Activated CD4-positive, alpha-beta memory T cell treated with anti-CD3 and anti-CD28 coated beads, Interleukin-2, amount 10 ng/mL, durations not matched to agents 7 days and 5 days (primary cell): ENCODE measurements around the gene OSBPL2. TPM values are rescaled to one million over a fixed set of nuclear protein-coding genes. Genes with fewer than 3 reads are reported as not detected.

Source experiments
- CTCF ChIA-PET: fragments of 350-600 bp; sonication (Branson Sonifier 250); formaldehyde crosslinking; loops from one replicate; lab custom pipeline; 2021; ENCODE audit warnings: antibody characterized with exemption, inconsistent platforms; lab: Charles Lee
- POLR2A ChIA-PET: fragments of 350-600 bp; sonication (Branson Sonifier 250); formaldehyde crosslinking; loops from one replicate; lab custom pipeline; 2021; ENCODE audit warnings: antibody characterized with exemption; lab: Charles Lee
- DNase-seq: peaks from one replicate; pipeline ENCODE4 v3.0.0-alpha.2; 2020
- H3K27ac Mint-ChIP-seq: one replicate; pipeline ENCODE4 v1.8.0; 2021; ENCODE audit warnings: mild to moderate bottlenecking, mixed read lengths
- H3K27me3 Mint-ChIP-seq: one replicate; pipeline ENCODE4 v1.8.0; 2021; ENCODE audit warnings: mixed read lengths
- H3K36me3 Mint-ChIP-seq: one replicate; pipeline ENCODE4 v1.8.0; 2021; ENCODE audit warnings: low read depth, mixed read lengths
- H3K4me1 Mint-ChIP-seq: one replicate; pipeline ENCODE4 v1.8.0; 2021; ENCODE audit warnings: mixed read lengths
- H3K4me3 Mint-ChIP-seq: one replicate; pipeline ENCODE4 v1.8.0; 2021; ENCODE audit warnings: mild to moderate bottlenecking, mixed read lengths
- H3K9me3 Mint-ChIP-seq: one replicate; pipeline ENCODE4 v1.8.0; 2021; ENCODE audit warnings: mixed read lengths
- total RNA-seq, 2 experiments: library from RNA; stranded (reverse); gene quantifications; one replicate each; pipeline ENCODE4 v1.2.3, GENCODE V29; 2021

Gene OSBPL2
- total RNA-seq, 2 experiments from 2014 or later, result 40.3 to 40.6 TPM

DNA sequence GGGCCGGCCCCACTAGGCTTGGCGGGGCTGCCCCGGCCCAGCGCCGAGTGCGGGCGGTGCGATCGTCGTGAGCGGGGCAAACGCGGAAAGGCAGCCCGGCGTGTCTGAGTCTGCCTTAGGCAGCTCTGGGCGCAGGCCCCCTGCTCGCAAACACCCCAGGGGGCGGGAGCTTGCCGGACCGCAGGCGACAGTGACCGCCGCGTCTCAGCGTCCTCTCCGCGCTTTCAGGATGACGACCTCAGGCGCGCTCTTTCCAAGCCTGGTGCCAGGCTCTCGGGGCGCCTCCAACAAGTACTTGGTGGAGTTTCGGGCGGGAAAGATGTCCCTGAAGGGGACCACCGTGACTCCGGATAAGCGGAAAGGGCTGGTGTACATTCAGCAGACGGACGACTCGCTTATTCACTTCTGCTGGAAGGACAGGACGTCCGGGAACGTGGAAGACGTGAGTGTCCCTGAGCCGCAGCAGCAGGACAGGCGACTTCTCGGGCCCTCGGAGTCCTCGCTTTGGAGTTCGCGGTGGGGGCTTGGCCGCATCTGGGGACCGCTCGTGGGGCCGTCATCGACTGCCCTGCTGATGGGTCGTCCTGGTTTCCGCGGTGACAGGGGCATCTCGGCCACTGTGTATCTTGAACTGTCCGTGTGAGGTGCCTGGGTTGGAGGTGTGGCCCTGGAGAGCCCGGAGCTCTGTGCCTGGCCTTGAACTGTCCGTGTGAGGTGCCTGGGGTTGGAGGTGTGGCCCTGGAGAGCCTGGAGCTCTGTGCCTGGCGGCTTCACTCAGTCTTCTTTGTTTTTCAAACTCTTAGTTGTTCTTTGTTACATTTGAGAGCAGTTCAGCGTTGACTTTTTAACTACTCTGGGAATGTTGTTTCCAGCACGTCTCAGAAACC, 65.3 kb downstream of the OSBPL2 start:
- H3K27me3 Mint-ChIP-seq, result no peaks in the 10 kb centered on the region

GRCh38 chr20:62304331-62305148, 66.2 kb downstream of the OSBPL2 start:
- Mint-ChIP-seq H3K27me3 (no peaks in the 10 kb centered on the region), H3K9me3 (no peaks in the 10 kb centered on the region), H3K4me1 (peaks cover 31% of the 10 kb centered on the region), H3K4me3 (peak overlapping the region; percentile 95), H3K27ac (peak overlapping the region; percentile 82), H3K36me3 (peaks cover 40% of the 10 kb centered on the region)
- DNase-seq, result no peak
- ChIA-PET POLR2A (interaction anchor here (0.7 kb wide), 1 partner anchor 83 kb away, joined by 4 read pairs; the partner anchor contains the start of gene RPS21), CTCF (no interaction called here)

More for the DNA sequence above, 65.3 kb downstream of the OSBPL2 start:
- Mint-ChIP-seq H3K4me1 (peaks cover 31% of the 10 kb centered on the region), H3K36me3 (peaks cover 35% of the 10 kb centered on the region), H3K9me3 (no peaks in the 10 kb centered on the region), H3K4me3 (peak overlapping the region; percentile 95), H3K27ac (peak overlapping the region; percentile 82)
- POLR2A ChIA-PET, result interaction anchor here (0.7 to 1.8 kb wide), 4 partner anchors 81 to 437 kb away, joined by 3 to 13 read pairs (median 4); partner anchors contain the start of gene RPS21
- peak; percentile 39 for DNase-seq
- CTCF ChIA-PET, result interaction anchor here (1.5 kb wide), 1 partner anchor 62 kb away, joined by 6 read pairs; no protein-coding TSS in a partner anchor

- POLR2A ChIA-PET, result interaction anchor here (1.5 kb wide), 1 partner anchor 9 kb away, joined by 3 read pairs; no protein-coding TSS in a partner anchor
Observed at GRCh38 chr20:62305149-62305764, 66.9 kb downstream of the OSBPL2 start.

GRCh38 chr20:62305765-62306413, 67.6 kb downstream of the OSBPL2 start:
- CTCF ChIA-PET, result no interaction called here
- H3K4me3 Mint-ChIP-seq, result peak overlapping the region; percentile 17
- DNase-seq, result no peak
- peaks cover 31% of the 10 kb centered on the region for H3K4me1 Mint-ChIP-seq
- no peaks in the 10 kb centered on the region for H3K9me3 Mint-ChIP-seq
- no peaks in the 10 kb centered on the region for H3K27me3 Mint-ChIP-seq
- H3K27ac Mint-ChIP-seq, result no peak overlapping the region
- H3K36me3 Mint-ChIP-seq, result peaks cover 40% of the 10 kb centered on the region
- POLR2A ChIA-PET, result interaction anchor here (1.5 kb wide), 1 partner anchor 9 kb away, joined by 3 read pairs; no protein-coding TSS in a partner anchor

More at GRCh38 chr20:62305149-62305764, 66.9 kb downstream of the OSBPL2 start:
- no peaks in the 10 kb centered on the region for H3K9me3 Mint-ChIP-seq
- peak overlapping the region; percentile 95 for H3K4me3 Mint-ChIP-seq
- H3K36me3 Mint-ChIP-seq, result peaks cover 40% of the 10 kb centered on the region
- CTCF ChIA-PET, result no interaction called here
- H3K27ac Mint-ChIP-seq, result no peak overlapping the region
- H3K4me1 Mint-ChIP-seq, result peaks cover 31% of the 10 kb centered on the region
- DNase-seq, result no peak
- H3K27me3 Mint-ChIP-seq, result no peaks in the 10 kb centered on the region

GRCh38 chr20:62306414-62307187, 68.3 kb downstream of the OSBPL2 start:
- DNase-seq, result no peak
- ChIA-PET POLR2A (interaction anchor here (0.6 to 1.5 kb wide), 2 partner anchors 8 to 79 kb away, joined by 3 read pairs; no protein-coding TSS in a partner anchor), CTCF (no interaction called here)
- H3K4me1 Mint-ChIP-seq, result peaks cover 27% of the 10 kb centered on the region
- H3K27me3 Mint-ChIP-seq, result no peaks in the 10 kb centered on the region
- peaks cover 40% of the 10 kb centered on the region for H3K36me3 Mint-ChIP-seq
- peak overlapping the region; percentile 17 for H3K4me3 Mint-ChIP-seq
- H3K9me3 Mint-ChIP-seq, result no peaks in the 10 kb centered on the region
- H3K27ac Mint-ChIP-seq, result no peak overlapping the region

DNA sequence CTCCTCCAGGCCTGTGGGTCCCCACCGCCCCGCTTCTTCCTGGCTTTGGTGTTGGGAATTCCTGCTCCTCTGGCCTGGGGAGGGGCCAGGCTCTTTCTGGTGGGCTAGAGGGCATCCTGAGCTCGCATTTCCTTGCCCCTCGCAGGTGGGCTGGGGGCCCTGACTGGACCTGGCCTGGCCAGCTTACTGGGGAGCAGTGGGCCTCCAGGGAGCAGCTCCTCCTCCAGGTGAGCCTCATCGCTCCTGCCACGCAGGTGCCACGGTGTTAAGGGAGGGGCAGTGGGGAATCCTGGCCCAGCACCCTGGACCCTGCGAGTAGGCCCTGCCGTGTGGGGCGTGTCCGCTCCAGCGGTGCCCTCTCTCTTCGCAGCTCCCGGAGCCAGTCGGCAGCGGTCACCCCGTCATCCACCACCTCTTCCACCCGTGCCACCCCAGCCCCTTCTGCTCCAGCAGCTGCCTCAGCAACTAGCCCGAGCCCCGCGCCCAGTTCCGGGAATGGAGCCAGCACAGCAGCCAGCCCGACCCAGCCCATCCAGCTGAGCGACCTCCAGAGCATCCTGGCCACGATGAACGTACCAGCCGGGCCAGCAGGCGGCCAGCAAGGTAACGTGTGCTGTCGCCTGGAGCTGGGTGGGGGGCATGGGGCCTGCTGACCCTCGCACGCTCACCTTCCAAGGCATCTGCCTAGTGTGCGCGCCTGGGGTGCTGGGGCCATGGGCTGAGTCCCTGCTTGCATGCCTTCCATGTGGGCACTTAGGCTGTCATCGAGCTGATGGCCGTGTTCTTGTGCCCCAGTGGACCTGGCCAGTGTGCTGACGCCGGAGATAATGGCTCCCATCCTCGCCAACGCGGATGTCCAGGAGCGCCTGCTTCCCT, 69.1 kb downstream of the OSBPL2 start:
- peaks cover 40% of the 10 kb centered on the region for H3K36me3 Mint-ChIP-seq
- H3K27ac Mint-ChIP-seq, result no peak overlapping the region
- POLR2A ChIA-PET, result no interaction called here
- CTCF ChIA-PET, result no interaction called here
- H3K9me3 Mint-ChIP-seq, result no peaks in the 10 kb centered on the region
- peaks cover 22% of the 10 kb centered on the region for H3K4me1 Mint-ChIP-seq
- H3K27me3 Mint-ChIP-seq, result no peaks in the 10 kb centered on the region
- H3K4me3 Mint-ChIP-seq, result no peak overlapping the region
- DNase-seq, result no peak

GRCh38 chr20:62308102-62308822, 69.9 kb downstream of the OSBPL2 start:
- peaks cover 40% of the 10 kb centered on the region for H3K36me3 Mint-ChIP-seq
- no peaks in the 10 kb centered on the region for H3K27me3 Mint-ChIP-seq
- no peak overlapping the region for H3K27ac Mint-ChIP-seq
- peaks cover 22% of the 10 kb centered on the region for H3K4me1 Mint-ChIP-seq
- no peak for DNase-seq
- ChIA-PET CTCF (no interaction called here), POLR2A (no interaction called here)
- H3K9me3 Mint-ChIP-seq, result no peaks in the 10 kb centered on the region
- no peak overlapping the region for H3K4me3 Mint-ChIP-seq

GRCh38 chr20:62309198-62309944, 71.0 kb downstream of the OSBPL2 start:
- no peak for DNase-seq
- Mint-ChIP-seq H3K4me1 (peaks cover 13% of the 10 kb centered on the region), H3K9me3 (no peaks in the 10 kb centered on the region), H3K4me3 (no peak overlapping the region), H3K27ac (no peak overlapping the region), H3K27me3 (no peaks in the 10 kb centered on the region), H3K36me3 (peaks cover 30% of the 10 kb centered on the region)
- ChIA-PET CTCF (no interaction called here), POLR2A (no interaction called here)

DNA sequence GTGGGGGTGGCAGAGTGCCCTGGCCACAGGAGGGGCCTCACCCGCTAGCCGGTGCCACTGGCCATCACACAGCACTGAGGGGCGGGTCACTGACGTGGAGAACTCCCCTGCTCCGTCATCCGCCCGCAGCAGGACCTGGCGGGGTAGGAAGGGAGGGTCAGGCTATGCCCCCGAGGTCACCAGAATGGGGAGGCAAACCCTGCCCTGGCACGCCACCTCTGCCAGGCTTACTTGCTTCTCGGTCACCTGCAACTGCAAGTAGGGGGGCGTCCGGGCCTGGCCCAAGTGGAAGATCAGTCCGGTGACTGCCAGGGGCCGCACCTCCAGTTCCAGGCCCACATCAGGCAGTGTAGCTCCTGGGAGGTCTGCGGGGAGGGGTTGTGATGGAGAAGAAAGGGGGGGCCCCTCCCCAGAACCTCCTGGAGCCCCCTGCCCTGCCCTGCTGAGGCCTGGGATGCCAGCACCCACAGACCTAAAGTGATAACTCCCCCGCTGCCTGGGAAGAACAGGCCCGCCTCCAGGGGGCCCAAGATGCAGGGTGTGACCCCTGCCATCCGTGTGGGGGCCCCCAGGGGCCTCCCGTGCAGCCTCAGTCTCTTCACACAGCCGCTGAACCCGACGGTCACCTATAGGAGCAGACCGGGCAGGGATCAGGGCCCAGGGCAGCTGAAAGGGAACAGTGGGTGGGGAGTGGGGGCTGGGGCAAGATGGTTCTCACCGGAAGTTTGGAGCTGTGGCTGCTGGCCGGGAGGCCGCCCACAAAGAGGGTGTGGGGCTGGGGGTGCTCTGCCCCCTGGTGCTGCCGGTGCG, 71.8 kb downstream of the OSBPL2 start:
- H3K36me3 Mint-ChIP-seq, result peaks cover 24% of the 10 kb centered on the region
- H3K4me3 Mint-ChIP-seq, result no peak overlapping the region
- H3K27ac Mint-ChIP-seq, result no peak overlapping the region
- no peak for DNase-seq
- peaks cover 6% of the 10 kb centered on the region for H3K4me1 Mint-ChIP-seq
- no peaks in the 10 kb centered on the region for H3K9me3 Mint-ChIP-seq
- CTCF ChIA-PET, result no interaction called here
- POLR2A ChIA-PET, result no interaction called here
- H3K27me3 Mint-ChIP-seq, result no peaks in the 10 kb centered on the region

- Mint-ChIP-seq H3K9me3 (no peaks in the 10 kb centered on the region), H3K36me3 (peaks cover 19% of the 10 kb centered on the region), H3K27ac (no peak overlapping the region), H3K4me3 (no peak overlapping the region), H3K27me3 (no peaks in the 10 kb centered on the region), H3K4me1 (no peaks in the 10 kb centered on the region)
- CTCF ChIA-PET, result no interaction called here
- no peak for DNase-seq
- POLR2A ChIA-PET, result no interaction called here
Observed at GRCh38 chr20:62310757-62311121, 72.4 kb downstream of the OSBPL2 start.
